Measurements from ENCODE around the gene DNPEP.

DNPEP gene

DNA sequence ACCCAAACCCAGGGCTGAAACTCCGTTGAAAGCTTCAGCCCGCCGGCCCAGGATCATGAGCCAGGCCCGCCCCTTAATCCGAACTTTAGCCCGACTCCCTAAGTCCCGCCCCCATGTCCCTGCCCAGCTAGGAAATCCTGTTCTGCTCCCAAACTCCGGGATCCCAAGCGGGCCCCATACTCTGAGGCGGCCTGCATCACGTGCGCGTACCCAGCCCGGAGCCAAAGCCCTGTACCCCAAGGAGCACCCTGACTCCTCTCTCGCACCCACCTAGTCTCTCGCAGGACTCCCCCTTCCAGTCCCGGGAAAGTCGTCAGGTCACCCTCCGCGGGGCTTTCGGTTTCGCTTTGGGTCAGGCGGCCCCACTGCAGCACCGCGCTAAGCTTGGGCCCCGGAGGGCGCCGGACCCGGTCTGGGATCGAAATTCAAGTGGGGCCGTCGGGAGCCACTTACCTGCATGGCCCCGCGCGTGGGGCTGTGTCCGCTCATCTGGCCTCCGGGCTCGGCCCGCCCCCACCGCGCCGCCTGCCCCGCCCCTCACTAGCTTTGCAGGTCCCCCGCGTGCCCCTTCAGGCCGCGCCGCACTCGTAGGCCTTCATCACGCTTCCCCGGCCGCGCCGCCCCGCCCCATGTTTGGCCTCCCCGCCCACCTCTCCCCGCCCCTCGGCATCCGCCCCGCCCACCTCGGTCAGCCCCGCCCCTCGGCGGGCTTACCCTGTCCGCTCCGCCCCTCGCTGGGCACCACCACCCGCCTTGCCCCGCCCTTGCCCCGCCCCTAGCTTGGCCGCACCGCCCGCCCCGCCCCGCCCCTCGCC, at the start of gene DNPEP:
Gene DNPEP (minus strand): TSS at position 607 of the 815 bp plus-strand sequence. CDS start 118 bp downstream, at position 489.
- DNase-seq, result peak; percentile 11 to 79

DNA sequence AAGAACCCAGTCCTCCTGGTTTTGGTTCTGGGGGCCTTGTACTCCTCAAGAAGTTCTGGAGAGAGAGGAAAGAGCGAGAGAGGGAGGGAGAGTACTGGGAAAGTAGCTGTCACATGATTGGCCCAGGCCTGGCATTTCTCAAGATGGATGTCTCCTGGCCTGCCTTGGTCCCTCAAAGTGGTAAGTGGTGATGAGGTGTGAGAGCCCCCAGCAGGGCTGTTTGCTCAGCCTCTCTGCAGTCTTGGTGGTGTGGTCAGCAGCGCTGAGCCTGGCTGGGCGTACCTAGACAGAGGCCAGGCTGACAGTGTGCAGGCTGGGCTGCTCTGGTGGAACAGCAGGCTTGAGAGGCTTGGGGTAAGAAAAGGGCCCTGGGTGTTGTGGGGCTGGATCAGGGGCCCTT, 49.4 kb upstream of the DNPEP start:
- no peak for DNase-seq

DNA sequence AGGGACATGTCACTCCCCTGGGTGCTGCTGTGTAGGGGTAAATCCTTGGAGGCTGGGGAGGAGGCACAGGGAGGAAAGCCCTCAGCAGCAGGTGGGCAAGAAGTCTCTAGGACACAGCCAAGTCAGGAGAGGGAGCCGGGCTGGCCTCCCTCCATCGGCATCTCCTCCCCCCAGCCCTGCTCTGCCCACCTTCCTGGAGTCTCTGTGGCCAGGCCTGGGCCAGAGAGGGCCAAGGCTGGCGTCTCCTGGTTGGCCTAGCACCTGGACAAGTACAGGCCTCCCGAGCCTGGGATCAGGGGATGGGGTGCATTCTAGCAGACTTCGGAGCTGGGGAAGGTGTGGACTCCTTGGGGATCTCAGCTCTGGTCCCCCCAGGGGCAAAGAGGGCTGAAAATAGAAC, 48.8 kb upstream of the DNPEP start:
- DNase-seq, result no peak

GRCh38 chr2:219435701-219436100, 48.0 kb upstream of the DNPEP start:
- DNase-seq, result no peak

DNA sequence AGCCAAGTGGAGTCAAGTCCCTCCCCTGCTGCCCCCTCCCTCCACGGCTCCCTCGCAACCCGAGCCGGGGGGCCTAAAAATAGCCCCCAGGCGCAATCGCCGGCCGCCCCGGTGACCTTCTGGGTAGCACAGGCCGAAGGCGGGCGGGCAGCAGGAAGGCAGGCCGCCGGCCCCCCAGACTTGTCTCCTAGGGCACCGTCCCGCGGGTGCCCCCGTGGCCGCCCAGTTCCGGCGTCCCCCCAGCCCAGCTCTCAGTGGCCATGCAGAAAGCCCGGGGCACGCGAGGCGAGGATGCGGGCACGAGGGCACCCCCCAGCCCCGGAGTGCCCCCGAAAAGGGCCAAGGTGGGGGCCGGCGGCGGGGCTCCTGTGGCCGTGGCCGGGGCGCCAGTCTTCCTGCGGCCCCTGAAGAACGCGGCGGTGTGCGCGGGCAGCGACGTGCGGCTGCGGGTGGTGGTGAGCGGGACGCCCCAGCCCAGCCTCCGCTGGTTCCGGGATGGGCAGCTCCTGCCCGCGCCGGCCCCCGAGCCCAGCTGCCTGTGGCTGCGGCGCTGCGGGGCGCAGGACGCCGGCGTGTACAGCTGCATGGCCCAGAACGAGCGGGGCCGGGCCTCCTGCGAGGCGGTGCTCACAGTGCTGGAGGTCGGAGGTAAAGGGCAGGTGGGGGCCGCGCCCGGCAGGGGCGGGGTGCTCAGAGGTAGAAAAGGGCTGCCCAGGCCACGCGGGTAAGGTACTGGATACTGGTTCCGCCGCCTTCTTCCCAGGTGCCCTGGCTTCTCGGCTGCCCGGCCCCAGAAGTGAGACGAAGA, 47.2 kb upstream of the DNPEP start, which contains the start of gene SPEG:
Gene SPEG (plus strand): TSS at position 126 of the 808 bp plus-strand sequence. CDS start 135 bp downstream, at position 261.
- no peak for DNase-seq

DNA sequence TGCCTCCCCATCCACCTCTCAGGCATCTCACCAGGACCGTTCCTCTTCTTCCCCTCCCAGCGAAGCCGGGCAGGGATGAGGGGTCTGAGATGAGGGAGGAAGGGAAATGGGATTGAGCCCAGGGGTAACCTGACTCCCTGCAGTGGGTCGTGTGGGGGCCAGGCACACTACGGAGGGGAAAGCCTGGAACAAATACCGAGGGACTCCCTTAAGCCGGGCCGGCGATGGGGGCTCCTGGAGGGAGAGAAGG, 46.7 kb upstream of the DNPEP start:
- DNase-seq, result no peak

DNA sequence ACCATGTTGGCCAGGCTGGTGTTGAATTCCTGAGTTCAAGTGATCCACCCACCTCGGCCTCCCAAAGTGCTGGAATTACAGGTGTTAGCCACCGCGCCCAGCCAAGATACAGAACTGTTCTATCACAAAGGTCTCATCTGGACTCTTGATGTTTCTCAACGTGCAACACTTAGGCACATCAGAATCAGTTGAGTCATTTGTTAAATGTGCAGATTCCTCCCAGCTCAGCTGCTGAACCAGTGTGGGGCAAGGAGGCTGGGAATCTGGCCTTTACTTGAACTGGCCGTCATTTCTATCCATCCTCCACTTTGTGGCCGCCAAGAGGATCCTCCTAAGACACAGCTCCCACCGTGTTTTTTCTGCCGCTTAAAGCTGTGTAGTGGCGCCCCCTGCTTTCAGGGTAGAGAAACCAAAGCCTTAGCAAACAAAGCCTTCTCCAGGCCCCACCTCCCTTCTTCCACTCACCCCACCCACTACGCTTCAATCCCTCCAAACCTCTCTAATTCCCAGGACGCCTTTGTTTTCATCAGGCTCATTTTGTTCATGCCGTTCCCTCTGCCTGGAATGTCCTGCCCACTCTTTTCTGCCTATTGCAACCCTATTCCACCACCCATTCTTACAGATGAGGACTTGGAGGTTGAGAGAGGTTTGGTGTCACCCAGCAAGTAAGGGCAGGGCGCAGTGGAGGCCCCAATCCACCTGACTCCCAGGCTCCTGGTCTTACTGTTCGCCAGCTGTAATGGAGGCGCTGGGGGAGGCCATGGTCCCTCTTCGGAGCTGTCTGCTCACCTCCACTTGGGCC, 46.2 kb upstream of the DNPEP start:
- DNase-seq, result peak in 1 of 2 experiments; percentile 6

DNA sequence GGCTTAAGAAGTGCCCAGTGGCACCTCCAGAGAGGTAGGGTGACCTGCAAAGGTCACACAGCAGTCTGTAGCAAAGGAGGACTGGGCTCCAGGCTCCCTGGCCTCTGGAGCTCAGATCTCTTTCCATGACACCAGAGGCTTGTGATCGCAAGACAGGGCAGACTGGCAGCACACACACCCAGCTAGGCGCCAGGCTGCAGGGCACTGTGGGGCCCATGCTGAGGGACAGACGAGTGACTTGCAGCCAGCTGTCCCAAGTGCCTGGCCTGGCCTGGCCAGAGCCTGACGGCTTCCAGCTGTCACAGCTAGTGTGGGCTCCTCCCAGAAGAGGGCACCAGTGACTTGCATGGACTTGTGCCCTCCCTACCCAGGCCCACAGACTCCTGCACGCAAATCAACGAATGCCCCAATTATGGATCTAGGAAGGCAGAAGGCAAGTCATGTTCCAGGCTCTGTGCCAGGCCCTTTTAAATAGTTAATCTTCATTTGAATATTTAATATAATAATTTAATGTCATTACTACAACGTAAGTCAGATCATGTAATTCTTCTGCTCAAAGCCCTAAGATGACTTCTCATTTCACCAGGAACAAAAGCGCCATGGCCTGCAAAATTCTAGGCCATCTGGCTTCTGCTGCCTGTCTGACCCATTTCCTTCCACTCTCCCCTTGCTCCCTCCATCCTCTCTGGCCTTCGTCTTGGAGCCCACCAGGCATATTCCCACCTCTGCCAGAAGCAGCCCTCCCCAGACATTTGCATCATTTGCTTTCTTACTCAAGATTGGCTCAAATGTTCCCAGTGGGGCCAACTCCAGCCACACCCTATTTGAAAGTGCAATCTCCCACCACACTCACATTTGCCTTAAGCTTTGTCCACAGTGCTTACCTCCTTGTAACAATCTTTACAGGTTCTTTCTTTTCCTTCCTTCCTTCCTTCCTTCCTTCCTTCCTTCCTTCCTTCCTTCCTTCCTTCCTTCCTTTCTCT, 43.2 kb upstream of the DNPEP start:
- peak in 1 of 2 experiments; percentile 35 for DNase-seq

GRCh38 chr2:219429958-219430606, 42.4 kb upstream of the DNPEP start:
- no peak for DNase-seq

- no peak for DNase-seq
Measured at GRCh38 chr2:219428469-219428868, 40.8 kb upstream of the DNPEP start.

DNA sequence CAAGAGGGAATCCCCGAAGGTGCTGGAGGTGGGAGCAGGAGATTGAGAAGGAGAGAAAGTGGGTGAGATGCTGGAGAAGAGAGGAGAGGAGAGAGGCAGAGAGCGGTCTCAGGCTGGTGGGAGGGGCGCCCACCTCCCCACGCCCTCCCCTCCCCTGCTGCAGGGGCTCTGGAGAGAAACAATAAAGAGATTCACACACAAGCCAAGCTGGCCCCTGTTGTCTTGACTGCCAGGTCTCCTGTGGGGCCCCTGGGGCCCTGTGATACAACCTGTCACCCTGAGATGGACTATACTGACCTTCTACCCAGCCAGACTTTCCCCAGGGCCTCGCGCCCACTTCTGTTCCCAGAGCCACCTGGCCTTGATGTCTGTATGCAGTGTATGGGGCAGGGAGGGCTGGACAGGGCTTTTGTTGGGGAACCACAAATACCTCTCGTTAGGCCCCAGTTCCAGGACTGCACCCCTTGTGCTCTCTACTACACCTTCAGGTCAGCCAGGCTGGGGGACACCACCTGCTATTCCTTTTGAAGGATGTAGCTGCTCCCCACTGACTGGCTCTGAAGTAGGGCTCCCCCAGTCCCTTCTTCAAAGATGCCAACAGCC, 38.9 kb upstream of the DNPEP start:
- DNase-seq, result no peak

- no peak for DNase-seq
Measured at GRCh38 chr2:219426068-219426443, 38.3 kb upstream of the DNPEP start.

- DNase-seq, result no peak
Measured at GRCh38 chr2:219425238-219426067, 37.7 kb upstream of the DNPEP start.

GRCh38 chr2:219423652-219424377, 36.1 kb upstream of the DNPEP start:
- no peak for DNase-seq

DNA sequence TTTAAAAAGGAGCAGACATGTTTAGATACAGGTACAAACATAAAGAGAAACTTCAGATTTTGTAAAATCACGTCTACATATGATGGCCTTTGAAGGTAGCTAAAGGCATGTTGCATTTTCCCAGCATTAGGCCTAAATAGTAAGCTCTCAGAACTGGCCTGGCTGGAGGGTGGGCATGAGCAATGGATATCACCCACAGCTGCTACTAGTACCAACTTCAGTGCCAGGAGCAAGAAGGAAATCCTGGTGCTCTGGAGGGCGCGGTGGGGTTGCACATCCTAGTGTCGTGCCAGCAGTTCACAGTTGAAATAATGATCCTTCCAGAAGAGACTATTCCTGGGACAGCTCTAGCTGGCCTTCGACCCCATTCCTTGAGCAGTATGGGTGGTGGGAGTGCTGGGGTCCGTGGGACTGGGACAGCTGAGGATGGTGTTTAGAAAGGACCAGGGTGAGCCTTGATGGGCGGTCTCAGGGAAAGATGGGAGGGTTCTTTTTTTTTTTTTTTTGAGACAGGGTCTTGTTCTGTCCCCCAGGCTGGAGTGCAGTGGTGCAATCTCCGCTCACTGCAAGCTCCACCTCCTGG, 35.3 kb upstream of the DNPEP start:
- no peak for DNase-seq

DNA sequence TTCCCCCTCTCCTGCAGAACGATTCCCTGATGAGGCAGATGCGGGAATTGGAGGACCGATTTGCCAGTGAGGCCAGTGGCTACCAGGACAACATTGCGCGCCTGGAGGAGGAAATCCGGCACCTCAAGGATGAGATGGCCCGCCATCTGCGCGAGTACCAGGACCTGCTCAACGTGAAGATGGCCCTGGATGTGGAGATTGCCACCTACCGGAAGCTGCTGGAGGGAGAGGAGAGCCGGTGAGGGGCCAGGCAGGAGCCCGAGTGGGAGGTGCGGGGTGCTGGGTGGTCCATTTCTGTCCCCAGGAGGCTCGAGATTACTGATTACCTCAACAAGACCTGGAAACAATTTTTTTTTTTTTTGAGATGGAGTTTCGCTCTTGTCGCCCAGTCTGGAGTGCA, 33.6 kb upstream of the DNPEP start:
- no peak for DNase-seq

DNA sequence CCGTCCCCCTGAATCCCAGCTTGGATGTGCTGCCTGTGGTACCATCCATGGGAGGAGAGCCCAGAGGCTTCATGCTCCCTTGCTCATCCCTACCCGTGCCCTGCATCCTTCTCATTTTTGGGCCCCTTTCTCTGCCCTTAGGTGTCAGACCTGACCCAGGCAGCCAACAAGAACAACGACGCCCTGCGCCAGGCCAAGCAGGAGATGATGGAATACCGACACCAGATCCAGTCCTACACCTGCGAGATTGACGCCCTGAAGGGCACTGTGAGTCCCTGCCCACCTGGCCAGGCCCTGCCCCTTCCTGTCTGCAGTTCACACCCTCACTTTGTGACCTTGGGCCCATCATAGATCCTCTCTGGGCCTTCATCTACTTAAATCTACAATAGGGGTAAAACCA, 33.0 kb upstream of the DNPEP start:
- DNase-seq, result no peak

- DNase-seq, result no peak
Measured at GRCh38 chr2:219419331-219420197, 31.9 kb upstream of the DNPEP start.
